IMR-90 (cell line): ENCODE measurements around the gene PRKCH. TPM values are rescaled to one million over a fixed set of nuclear protein-coding genes. Genes with fewer than 3 reads are reported as not detected.

ENCODE experiments used
- ATAC-seq: fragments of 200-7000 bp; cut with Tn5 transposase; 2 replicates; pipeline ENCODE4 v1.9.1; 2020; ENCODE audit warnings: low read depth, mild to moderate bottlenecking, moderate library complexity
- BruUV-seq: library from RNA; stranded (reverse); fragments of 400-500 nt; replicated peaks from 2 replicates; lab custom pipeline; 2021; lab: Mats Ljungman, UMichigan
- CTCF ChIA-PET: fragments of 300-600 bp; formaldehyde crosslinking; extraction: SDS; loops from one replicate; lab custom pipeline; 2021; ENCODE audit warnings: antibody characterized with exemption; lab: Yijun Ruan, JAX
- POLR2A ChIA-PET: fragments of 300-600 bp; sonication (Branson Sonifier 250); formaldehyde crosslinking; loops from one replicate; lab custom pipeline; 2022; ENCODE audit warnings: antibody characterized with exemption; ENCODE audit not compliant: unreplicated experiment; lab: Charles Lee
- DNase-seq: peaks from one replicate; pipeline ENCODE4 v3.0.0; 2013
- H2AFZ ChIP-seq: replicated peaks from 2 replicates; pipeline ENCODE3; 2013; ENCODE audit warnings: low read length, mild to moderate bottlenecking; ENCODE audit not compliant: poor library complexity
- H2AK5ac ChIP-seq: 2 replicates; pipeline ENCODE4 v1.6.1; 2013; ENCODE audit warnings: low read depth, low read length, inconsistent platforms
- H2AK9ac ChIP-seq: replicated peaks from 2 replicates; pipeline ENCODE3; 2013; ENCODE audit warnings: mild to moderate bottlenecking, low read depth, low read length, moderate library complexity; ENCODE audit not compliant: poor library complexity
- H2BK120ac ChIP-seq: 2 replicates; pipeline ENCODE4 v1.6.1; 2013; ENCODE audit warnings: low read depth, low read length, inconsistent platforms
- H2BK15ac ChIP-seq: 3 replicates; pipeline ENCODE4 v1.6.1; 2013; ENCODE audit warnings: low read depth, low read length, inconsistent platforms
- H2BK20ac ChIP-seq: 2 replicates; pipeline ENCODE4 v1.6.1; 2013; ENCODE audit warnings: low read depth, mild to moderate bottlenecking, inconsistent platforms, low read length, moderate library complexity
- H2BK5ac ChIP-seq: 2 replicates; pipeline ENCODE4 v1.6.1; 2013; ENCODE audit warnings: mild to moderate bottlenecking, low read depth, low read length, inconsistent platforms; ENCODE audit not compliant: poor library complexity, severe bottlenecking
- H3K14ac ChIP-seq: replicated peaks from 2 replicates; pipeline ENCODE4 v1.6.1; 2013; ENCODE audit warnings: low read depth, low read length, inconsistent platforms
- H3K18ac ChIP-seq: 2 replicates; pipeline ENCODE4 v1.6.1; 2013; ENCODE audit warnings: low read depth, low read length, control low read depth
- H3K23ac ChIP-seq: 2 replicates; pipeline ENCODE4 v1.6.1; 2013; ENCODE audit warnings: low read depth, low read length, inconsistent platforms
- H3K27ac ChIP-seq: 2 replicates; pipeline ENCODE4 v1.5.1; 2013; ENCODE audit warnings: mild to moderate bottlenecking, control low read depth, low read length; ENCODE audit not compliant: insufficient read depth
- H3K27me3 ChIP-seq: 2 replicates; pipeline ENCODE4 v1.6.1; 2013; ENCODE audit warnings: low read length; ENCODE audit not compliant: control insufficient read depth, insufficient read depth
- H3K36me3 ChIP-seq: 2 replicates; pipeline ENCODE4 v1.6.1; 2013; ENCODE audit warnings: low read length, mixed read lengths; ENCODE audit not compliant: control insufficient read depth, insufficient read depth
- H3K4ac ChIP-seq: 2 replicates; pipeline ENCODE4 v1.6.1; 2013; ENCODE audit warnings: low read depth, low read length, inconsistent platforms
- H3K4me1 ChIP-seq: 2 replicates; pipeline ENCODE4 v1.6.1; 2013; ENCODE audit warnings: low read length, mixed read lengths; ENCODE audit not compliant: control insufficient read depth, insufficient read depth
- H3K4me2 ChIP-seq: 2 replicates; pipeline ENCODE4 v1.6.1; 2013; ENCODE audit warnings: low read depth, mild to moderate bottlenecking, control low read depth, low read length, moderate library complexity
- H3K4me3 ChIP-seq: 2 replicates; pipeline ENCODE4 v1.5.1; 2013; ENCODE audit warnings: low read depth, mild to moderate bottlenecking, control low read depth, low read length, moderate library complexity; ENCODE audit not compliant: insufficient read depth
- H3K56ac ChIP-seq: 2 replicates; pipeline ENCODE4 v1.6.1; 2013; ENCODE audit warnings: low read length, inconsistent platforms; ENCODE audit not compliant: insufficient read depth; ENCODE audit errors: extremely low read depth
- H3K79me1 ChIP-seq, 2 experiments: 2 replicates each; pipeline ENCODE4 v1.6.1; 2013; ENCODE audit warnings: low read length in 2 of 2, inconsistent platforms in 1 of 2, low read depth in 1 of 2
- H3K9ac ChIP-seq: 2 replicates; pipeline ENCODE4 v1.6.1; 2013; ENCODE audit warnings: low read depth, low read length, control low read depth
- H3K9me1 ChIP-seq: 2 replicates; pipeline ENCODE4 v1.6.1; 2013; ENCODE audit warnings: low read length, inconsistent platforms; ENCODE audit not compliant: insufficient read depth
- H3K9me3 ChIP-seq: 2 replicates; pipeline ENCODE4 v1.6.1; 2013; ENCODE audit warnings: low read length; ENCODE audit not compliant: control insufficient read depth, insufficient read depth
- H4K20me1 ChIP-seq: 2 replicates; pipeline ENCODE4 v1.6.1; 2013; ENCODE audit warnings: low read length, inconsistent platforms; ENCODE audit not compliant: insufficient read depth
- H4K5ac ChIP-seq: 2 replicates; pipeline ENCODE4 v1.6.1; 2013; ENCODE audit warnings: mild to moderate bottlenecking, low read depth, low read length, control low read depth
- H4K8ac ChIP-seq, 2 experiments: 2 replicates each; pipeline ENCODE4 v1.6.1; 2013; ENCODE audit warnings: low read depth in 2 of 2, low read length in 2 of 2, control low read depth in 1 of 2, inconsistent platforms in 1 of 2
- H4K91ac ChIP-seq: 2 replicates; pipeline ENCODE4 v1.6.1; 2013; ENCODE audit warnings: low read depth, low read length, inconsistent platforms; ENCODE audit not compliant: insufficient read depth
- BHLHE40 ChIP-seq: fragments of 150-350 bp; IDR thresholded peaks from 2 replicates; pipeline ENCODE4 v1.6.1; 2016; ENCODE audit warnings: mild to moderate bottlenecking, low read depth, low read length
- CEBPB ChIP-seq: IDR thresholded peaks from 2 replicates; pipeline ENCODE4 v1.6.1; 2012; ENCODE audit warnings: low read depth, low read length, improper control_type of control experiment
- CHD1 ChIP-seq: IDR thresholded peaks from 2 replicates; pipeline ENCODE4 v1.6.1; 2012; ENCODE audit warnings: low read depth, low read length, improper control_type of control experiment
- FOS ChIP-seq: fragments of 150-350 bp; IDR thresholded peaks from 2 replicates; pipeline ENCODE4 v1.6.1; 2016; ENCODE audit warnings: low read depth, low read length
- MAFK ChIP-seq: IDR thresholded peaks from 2 replicates; pipeline ENCODE4 v1.6.1; 2012; ENCODE audit warnings: low read depth, low read length, improper control_type of control experiment
- MAZ ChIP-seq: IDR thresholded peaks from 2 replicates; pipeline ENCODE4 v1.6.1; 2012; ENCODE audit warnings: low read depth, mild to moderate bottlenecking, low read length, improper control_type of control experiment, moderate library complexity, borderline replicate concordance
- MXI1 ChIP-seq: IDR thresholded peaks from 2 replicates; pipeline ENCODE4 v1.6.1; 2012; ENCODE audit warnings: low read depth, mild to moderate bottlenecking, low read length, moderate library complexity, borderline replicate concordance
- NFE2L2 ChIP-seq: fragments of 150-350 bp; IDR thresholded peaks from 2 replicates; pipeline ENCODE4 v1.6.1; 2016; ENCODE audit warnings: low read depth, mild to moderate bottlenecking, low read length
- POLR2A ChIP-seq: IDR thresholded peaks from 2 replicates; pipeline ENCODE4 v1.6.1; 2012; ENCODE audit warnings: mild to moderate bottlenecking, low read depth, low read length
- RAD21 ChIP-seq: IDR thresholded peaks from 2 replicates; pipeline ENCODE4 v1.6.1; 2012; ENCODE audit warnings: low read length, improper control_type of control experiment
- RCOR1 ChIP-seq: IDR thresholded peaks from 2 replicates; pipeline ENCODE4 v1.6.1; 2012; ENCODE audit warnings: mild to moderate bottlenecking, low read length, improper control_type of control experiment; ENCODE audit not compliant: insufficient replicate concordance
- RFX5 ChIP-seq: IDR thresholded peaks from 2 replicates; pipeline ENCODE4 v1.8.0; 2012; ENCODE audit warnings: low read depth, mild to moderate bottlenecking, low read length, moderate library complexity
- SMC3 ChIP-seq: fragments of 150-350 bp; IDR thresholded peaks from 2 replicates; pipeline ENCODE4 v1.6.1; 2016; ENCODE audit warnings: low read depth, mild to moderate bottlenecking, antibody characterized with exemption, low read length, moderate library complexity
- WGBS, 2 experiments: methylation state at CpG; one replicate each; pipeline versions ENCODE4 v1.1.5 to v1.1.7; 2013; ENCODE audit warnings: missing lambda C conversion rate in 2 of 2; ENCODE audit not compliant: insufficient read length in 1 of 2; ENCODE audit errors: extremely low coverage in 2 of 2; 5-methylcytosine and 5-hydroxymethylcytosine counted together
- dilution Hi-C: fragments of 300-500 bp; cut with HindIII; formaldehyde crosslinking; loops from one replicate; pipeline ENCODE4 v1.14.3; 2018; ENCODE audit warnings: low sequenced_read_pairs; ENCODE audit not compliant: unreplicated experiment
- in situ Hi-C: fragments of 300-500 bp; cut with MboI; formaldehyde crosslinking; loops from 3 replicates; pipeline ENCODE4 v1.14.3; 2019; ENCODE audit warnings: low sequenced_read_pairs, inconsistent platforms, mixed read lengths
- intact Hi-C: fragments of 100-400 bp; cut with micrococcal nuclease; formaldehyde crosslinking; loops from 2 replicates; pipeline ENCODE4 v1.10.0; 2022
- polyA plus RNA-seq, 3 experiments: library from polyadenylated mRNA; depleted of rRNA; stranded (reverse); fragments of >200 nt; gene quantifications; 2 replicates each; pipeline ENCODE4 v1.2.3, GENCODE V29; 2012; ENCODE audit warnings: low replicate concordance in 1 of 3
- total RNA-seq: library from RNA; depleted of rRNA; stranded (reverse); fragments of >200 nt; gene quantifications from 2 replicates; pipeline ENCODE4 v1.2.3, GENCODE V29; 2012
- TF ChIP-seq, protein P1 (sequence below): fragments of 150-350 bp; IDR thresholded peaks from 2 replicates; pipeline ENCODE4 v1.6.1; 2016; ENCODE audit warnings: low read depth, mild to moderate bottlenecking, low read length, moderate library complexity, borderline replicate concordance
- TF ChIP-seq, protein P2 (sequence below): conservative IDR thresholded peaks from 2 replicates; pipeline ENCODE4 v1.5.1; 2012; ENCODE audit warnings: mild to moderate bottlenecking, low read depth, low read length, improper control_type of control experiment
- TF ChIP-seq, protein P3 (sequence below): fragments of 150-350 bp; IDR thresholded peaks from 2 replicates; pipeline ENCODE4 v1.6.1; 2017; ENCODE audit warnings: mild to moderate bottlenecking, antibody characterized with exemption, low read length, low read depth

The PRKCH gene
- total and polyA plus RNA-seq, 2 of the 4 experiments (the other 2 are of a cell fraction) = 1.6 to 2.3 TPM

DNA sequence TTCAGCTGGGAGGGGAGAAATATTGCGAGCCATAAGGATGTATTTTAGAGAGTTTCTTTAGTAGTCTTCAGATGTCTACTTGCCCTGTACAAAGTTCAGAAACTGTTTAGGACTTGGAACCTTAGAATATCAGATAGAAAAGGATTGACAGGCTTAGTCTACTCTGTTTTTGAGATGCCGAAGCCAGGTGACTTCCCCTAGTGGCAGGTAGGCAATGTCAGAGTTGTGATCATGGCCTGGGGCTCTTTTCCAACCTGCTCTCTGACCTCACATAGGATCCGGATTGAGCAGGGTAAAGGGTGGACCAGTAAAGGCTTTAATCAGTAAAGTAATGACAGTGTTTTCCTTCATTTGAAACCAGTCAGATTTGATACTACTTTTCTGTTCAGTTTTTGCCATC is 59.6 kb downstream of the PRKCH start:
- Histone ChIP-seq H2BK120ac (no peak overlapping the region), H3K79me1 (no peaks in the 10 kb centered on the region), H3K23ac (no peak overlapping the region), H4K5ac (no peak overlapping the region), H3K56ac (no peak overlapping the region), H3K27me3 (peaks cover 35% of the 10 kb centered on the region), H3K27ac (no peak overlapping the region), H4K91ac (no peak overlapping the region), H3K4ac (no peak overlapping the region), H2AK9ac (no peak overlapping the region), H4K8ac (no peak overlapping the region), H3K4me3 (no peak overlapping the region), H3K36me3 (no peaks in the 10 kb centered on the region), H2BK5ac (no peak overlapping the region), H3K9me1 (no peaks in the 10 kb centered on the region), H3K18ac (no peak overlapping the region), H3K14ac (no peak overlapping the region), H3K4me2 (no peak overlapping the region), H2AK5ac (no peak overlapping the region), H3K4me1 (no peaks in the 10 kb centered on the region), H2BK20ac (no peak overlapping the region), H2AFZ (no peak overlapping the region), H2BK15ac (no peak overlapping the region), H3K9ac (no peak overlapping the region), H4K20me1 (no peaks in the 10 kb centered on the region), H3K9me3 (no peaks in the 10 kb centered on the region; the same call in 1 of the 2 replicates)
- dilution Hi-C loops (no loop called here), in situ Hi-C loops (no loop called here), intact Hi-C loops (no loop called here)
- POLR2A ChIA-PET = no interaction called here
- no peak for TF ChIP-seq MAZ
- no peak for TF ChIP-seq MXI1
- no peak for TF ChIP-seq CHD1
- no peak for TF ChIP-seq MAFK
- no peak for TF ChIP-seq FOS
- no peak for TF ChIP-seq CEBPB
- TF ChIP-seq, protein P1, sequence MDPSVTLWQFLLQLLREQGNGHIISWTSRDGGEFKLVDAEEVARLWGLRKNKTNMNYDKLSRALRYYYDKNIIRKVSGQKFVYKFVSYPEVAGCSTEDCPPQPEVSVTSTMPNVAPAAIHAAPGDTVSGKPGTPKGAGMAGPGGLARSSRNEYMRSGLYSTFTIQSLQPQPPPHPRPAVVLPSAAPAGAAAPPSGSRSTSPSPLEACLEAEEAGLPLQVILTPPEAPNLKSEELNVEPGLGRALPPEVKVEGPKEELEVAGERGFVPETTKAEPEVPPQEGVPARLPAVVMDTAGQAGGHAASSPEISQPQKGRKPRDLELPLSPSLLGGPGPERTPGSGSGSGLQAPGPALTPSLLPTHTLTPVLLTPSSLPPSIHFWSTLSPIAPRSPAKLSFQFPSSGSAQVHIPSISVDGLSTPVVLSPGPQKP = no peak
- TF ChIP-seq, protein P2, sequence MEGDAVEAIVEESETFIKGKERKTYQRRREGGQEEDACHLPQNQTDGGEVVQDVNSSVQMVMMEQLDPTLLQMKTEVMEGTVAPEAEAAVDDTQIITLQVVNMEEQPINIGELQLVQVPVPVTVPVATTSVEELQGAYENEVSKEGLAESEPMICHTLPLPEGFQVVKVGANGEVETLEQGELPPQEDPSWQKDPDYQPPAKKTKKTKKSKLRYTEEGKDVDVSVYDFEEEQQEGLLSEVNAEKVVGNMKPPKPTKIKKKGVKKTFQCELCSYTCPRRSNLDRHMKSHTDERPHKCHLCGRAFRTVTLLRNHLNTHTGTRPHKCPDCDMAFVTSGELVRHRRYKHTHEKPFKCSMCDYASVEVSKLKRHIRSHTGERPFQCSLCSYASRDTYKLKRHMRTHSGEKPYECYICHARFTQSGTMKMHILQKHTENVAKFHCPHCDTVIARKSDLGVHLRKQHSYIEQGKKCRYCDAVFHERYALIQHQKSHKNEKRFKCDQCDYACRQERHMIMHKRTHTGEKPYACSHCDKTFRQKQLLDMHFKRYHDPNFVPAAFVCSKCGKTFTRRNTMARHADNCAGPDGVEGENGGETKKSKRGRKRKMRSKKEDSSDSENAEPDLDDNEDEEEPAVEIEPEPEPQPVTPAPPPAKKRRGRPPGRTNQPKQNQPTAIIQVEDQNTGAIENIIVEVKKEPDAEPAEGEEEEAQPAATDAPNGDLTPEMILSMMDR = no peak
- TF ChIP-seq SMC3 = no peak
- TF ChIP-seq RAD21 = no peak
- no peak for TF ChIP-seq BHLHE40
- no peak for TF ChIP-seq NFE2L2
- TF ChIP-seq RCOR1 = no peak
- TF ChIP-seq, protein P3, sequence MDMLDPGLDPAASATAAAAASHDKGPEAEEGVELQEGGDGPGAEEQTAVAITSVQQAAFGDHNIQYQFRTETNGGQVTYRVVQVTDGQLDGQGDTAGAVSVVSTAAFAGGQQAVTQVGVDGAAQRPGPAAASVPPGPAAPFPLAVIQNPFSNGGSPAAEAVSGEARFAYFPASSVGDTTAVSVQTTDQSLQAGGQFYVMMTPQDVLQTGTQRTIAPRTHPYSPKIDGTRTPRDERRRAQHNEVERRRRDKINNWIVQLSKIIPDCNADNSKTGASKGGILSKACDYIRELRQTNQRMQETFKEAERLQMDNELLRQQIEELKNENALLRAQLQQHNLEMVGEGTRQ = no peak
- TF ChIP-seq POLR2A = no peak
- TF ChIP-seq RFX5 = no peak
- no TSS peak for BruUV-seq
- DNase-seq = no peak
- CTCF ChIA-PET = no interaction called here
- ATAC-seq = no peak
- WGBS, 2 experiments = no CpG with 5 or more reads among the region's 3 CpGs
